Neuronal stem cell (in vitro differentiated cells): Measurements from ENCODE around the gene KCNJ6.

ENCODE experiments used
- DNase-seq: peaks from one replicate; pipeline ENCODE4 v3.0.0-alpha.2; 2013; ENCODE audit warnings: low spot score
- H2AFZ ChIP-seq: one replicate; pipeline ENCODE4 v1.6.1; 2013; ENCODE audit warnings: mild to moderate bottlenecking, low read length, inconsistent platforms
- H2AK5ac ChIP-seq: 2 replicates; pipeline ENCODE4 v1.6.1; 2013; ENCODE audit warnings: low read depth, mild to moderate bottlenecking, inconsistent platforms, low read length, moderate library complexity, mixed read lengths
- H2BK120ac ChIP-seq: 2 replicates; pipeline ENCODE4 v1.6.1; 2013; ENCODE audit warnings: low read depth, mild to moderate bottlenecking, inconsistent platforms, low read length, moderate library complexity, mixed read lengths
- H2BK12ac ChIP-seq: one replicate; pipeline ENCODE4 v1.6.1; 2013; ENCODE audit warnings: low read length, inconsistent platforms
- H2BK15ac ChIP-seq: 2 replicates; pipeline ENCODE4 v1.6.1; 2013; ENCODE audit warnings: mild to moderate bottlenecking, low read length, inconsistent platforms, mixed read lengths
- H2BK5ac ChIP-seq: one replicate; pipeline ENCODE4 v1.6.1; 2013; ENCODE audit warnings: inconsistent platforms, mild to moderate bottlenecking, low read length, moderate library complexity
- H3K14ac ChIP-seq: one replicate; pipeline ENCODE4 v1.6.1; 2013; ENCODE audit warnings: low read length, inconsistent platforms
- H3K18ac ChIP-seq: 2 replicates; pipeline ENCODE4 v1.6.1; 2013; ENCODE audit warnings: low read length, inconsistent platforms
- H3K23ac ChIP-seq: 2 replicates; pipeline ENCODE4 v1.6.1; 2013; ENCODE audit warnings: low read depth, mild to moderate bottlenecking, mixed read lengths, low read length, inconsistent platforms; ENCODE audit not compliant: poor library complexity
- H3K27ac ChIP-seq: replicated peaks from 3 replicates; pipeline ENCODE4 v1.5.1; 2013; ENCODE audit warnings: low read length, inconsistent platforms
- H3K27me3 ChIP-seq, 3 experiments: 2 replicates each; pipeline ENCODE4 v1.6.1; 2013; ENCODE audit warnings: low read length in 3 of 3, mild to moderate bottlenecking in 2 of 3, inconsistent platforms in 1 of 3, low read depth in 1 of 3, mixed read lengths in 1 of 3, moderate library complexity in 1 of 3; ENCODE audit not compliant: control insufficient read depth in 3 of 3, insufficient read depth in 3 of 3
- H3K36me3 ChIP-seq, 2 donors: replicated peaks in 1 of 2; 2 replicates each; pipeline ENCODE4 v1.6.1; 2013; ENCODE audit warnings: low read length in 2 of 2; ENCODE audit not compliant: control insufficient read depth in 2 of 2, insufficient read depth in 2 of 2
- H3K4ac ChIP-seq: 2 replicates; pipeline ENCODE4 v1.6.1; 2013; ENCODE audit warnings: inconsistent platforms, mild to moderate bottlenecking, low read length, moderate library complexity
- H3K4me1 ChIP-seq, 2 donors: 1 replicate in 1 of 2; 2 replicates in 1 of 2; pipeline ENCODE4 v1.6.1; 2013; ENCODE audit warnings: low read length in 2 of 2, low read depth in 1 of 2; ENCODE audit not compliant: control insufficient read depth in 2 of 2, insufficient read depth in 1 of 2
- H3K4me2 ChIP-seq: one replicate; pipeline ENCODE4 v1.6.1; 2013; ENCODE audit warnings: mild to moderate bottlenecking, low read length, inconsistent platforms; ENCODE audit not compliant: insufficient read depth, poor library complexity, severe bottlenecking
- H3K4me3 ChIP-seq, 2 donors: 2 replicates each; pipeline ENCODE4 v1.5.1; 2013; ENCODE audit warnings: low read length in 2 of 2, mild to moderate bottlenecking in 2 of 2, inconsistent platforms in 1 of 2, moderate library complexity in 1 of 2
- H3K79me1 ChIP-seq: one replicate; pipeline ENCODE4 v1.6.1; 2013; ENCODE audit warnings: low read depth, mild to moderate bottlenecking, inconsistent platforms, low read length, moderate library complexity
- H3K9ac ChIP-seq: one replicate; pipeline ENCODE4 v1.6.1; 2013; ENCODE audit warnings: mild to moderate bottlenecking, low read depth, low read length, inconsistent platforms; ENCODE audit not compliant: poor library complexity
- H3K9me3 ChIP-seq, 2 donors: replicated peaks in 1 of 2; 2 replicates each; pipeline versions ENCODE3 to v1.6.1; 2013; ENCODE audit warnings: low read length in 2 of 2, mild to moderate bottlenecking in 2 of 2, inconsistent platforms in 1 of 2, low read depth in 1 of 2, mixed read lengths in 1 of 2, moderate library complexity in 1 of 2; ENCODE audit not compliant: control insufficient read depth in 2 of 2, insufficient read depth in 1 of 2
- H4K8ac ChIP-seq: one replicate; pipeline ENCODE4 v1.6.1; 2013; ENCODE audit warnings: low read depth, mild to moderate bottlenecking, inconsistent platforms, low read length, moderate library complexity
- H4K91ac ChIP-seq: one replicate; pipeline ENCODE4 v1.6.1; 2013; ENCODE audit warnings: low read length, low read depth, mild to moderate bottlenecking, inconsistent platforms; ENCODE audit not compliant: poor library complexity
- WGBS, 2 donors: extraction: QIAGEN DNeasy Blood & Tissue Kit; methylation state at CpG; one replicate each; pipeline ENCODE4 v1.1.7; 2013; ENCODE audit warnings: missing lambda C conversion rate in 2 of 2, mixed read lengths in 1 of 2; ENCODE audit not compliant: insufficient read length in 2 of 2, insufficient replicate concordance in 1 of 2; ENCODE audit errors: extremely low coverage in 2 of 2; 5-methylcytosine and 5-hydroxymethylcytosine counted together

KCNJ6 gene

DNA sequence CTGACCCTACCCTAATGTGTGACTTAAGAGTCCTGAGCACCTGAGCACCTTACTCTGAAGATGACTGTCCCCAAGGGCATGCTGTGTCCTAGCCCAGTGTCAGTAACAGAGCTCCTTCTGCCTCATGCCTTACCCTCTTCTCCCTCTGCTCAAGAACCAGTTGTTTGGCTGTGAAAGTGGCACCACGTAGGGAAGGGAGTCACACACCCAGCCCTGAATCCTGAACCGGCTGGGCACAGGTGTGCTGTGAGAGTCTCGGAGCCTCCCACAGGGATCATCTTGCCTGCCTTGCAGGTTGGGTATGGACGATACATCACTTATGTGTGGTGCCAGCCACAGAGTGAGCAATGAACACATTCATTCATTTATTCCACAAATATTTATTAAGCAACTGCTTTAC is 329.1 kb downstream of the KCNJ6 start:
- Histone ChIP-seq H2BK5ac (no peak overlapping the region), H3K4ac (no peak overlapping the region), H3K79me1 (no peaks in the 10 kb centered on the region), H3K4me1 (peaks cover 0 to 4% of the 10 kb centered on the region in 2 donors), H4K91ac (no peak overlapping the region), H2BK12ac (no peak overlapping the region), H3K36me3 (no peaks in the 10 kb centered on the region), H2BK120ac (no peak overlapping the region), H3K9me3 (no peaks in the 10 kb centered on the region), H3K9ac (no peak overlapping the region), H3K18ac (no peak overlapping the region), H2AFZ (no peak overlapping the region), H3K23ac (no peak overlapping the region), H3K4me3 (peak overlapping the region in 1 of 2 donors; percentile 3), H4K8ac (no peak overlapping the region), H3K27ac (no peak overlapping the region), H3K14ac (no peak overlapping the region), H3K4me2 (no peak overlapping the region), H2AK5ac (no peak overlapping the region), H2BK15ac (no peak overlapping the region), H3K27me3 (no peaks in the 10 kb centered on the region)
- WGBS, 2 donors, result no CpG with 5 or more reads among the region's 4 CpGs
- DNase-seq, result no peak

DNA sequence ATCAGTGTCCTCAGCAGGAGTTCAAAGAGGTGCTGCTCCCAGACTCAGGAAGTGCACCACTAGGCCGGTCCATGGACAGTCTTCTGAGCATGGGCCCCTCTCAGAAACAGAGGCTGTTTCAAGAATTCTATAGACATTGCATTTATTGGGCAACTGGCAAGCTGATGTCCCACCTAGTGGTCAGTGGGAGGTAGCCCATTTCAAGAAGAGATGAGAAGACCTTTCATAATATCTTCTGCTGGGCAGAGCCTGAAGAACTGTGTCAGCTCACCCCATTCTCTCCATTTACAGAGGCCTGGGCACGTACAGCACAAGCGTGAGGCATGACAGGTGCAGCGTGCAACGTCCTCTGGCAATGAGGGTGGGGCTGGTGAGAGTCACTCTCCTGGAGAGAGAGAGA is 333.7 kb downstream of the KCNJ6 start:
- Histone ChIP-seq H3K27me3 (no peaks in the 10 kb centered on the region), H3K79me1 (no peaks in the 10 kb centered on the region), H3K9me3 (peaks cover 0 to 15% of the 10 kb centered on the region in 2 donors), H2BK5ac (no peak overlapping the region), H2BK12ac (no peak overlapping the region), H3K14ac (no peak overlapping the region), H2AFZ (peak overlapping the region; percentile 52), H3K9ac (no peak overlapping the region), H4K8ac (no peak overlapping the region), H3K4me2 (no peak overlapping the region), H2AK5ac (no peak overlapping the region), H3K23ac (no peak overlapping the region), H4K91ac (no peak overlapping the region), H3K4me3 (no peak overlapping the region), H3K27ac (no peak overlapping the region), H3K18ac (no peak overlapping the region), H3K4me1 (no peaks in the 10 kb centered on the region), H2BK120ac (no peak overlapping the region), H3K4ac (no peak overlapping the region), H3K36me3 (no peaks in the 10 kb centered on the region), H2BK15ac (no peak overlapping the region)
- no peak for DNase-seq
- no CpG with 5 or more reads among the region's 5 CpGs for WGBS, 2 donors

DNA sequence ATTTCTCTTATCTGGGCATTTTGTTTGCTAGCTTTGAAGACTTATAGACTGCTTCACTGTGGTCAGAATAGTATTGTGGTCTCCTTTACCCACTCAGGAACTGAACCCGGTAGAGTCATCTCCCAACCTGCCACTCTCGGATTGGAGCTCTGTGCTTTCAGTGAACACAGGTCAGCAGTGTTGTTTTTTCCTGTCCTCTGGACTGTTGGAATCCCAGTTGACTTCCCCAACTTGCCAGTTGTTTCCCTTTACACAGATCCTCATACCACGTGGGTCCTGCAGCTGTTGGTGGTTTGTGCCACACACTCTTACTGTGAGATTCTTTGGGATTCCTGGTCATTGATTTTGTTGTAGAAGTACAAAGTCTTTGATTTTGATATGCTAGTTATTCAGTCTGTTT is 335.6 kb downstream of the KCNJ6 start:
- no peak overlapping the region for H3K4me3 ChIP-seq
- H4K91ac ChIP-seq, result no peak overlapping the region
- no peak overlapping the region for H2AFZ ChIP-seq
- H3K27ac ChIP-seq, result no peak overlapping the region
- H3K79me1 ChIP-seq, result no peaks in the 10 kb centered on the region
- H3K4me2 ChIP-seq, result no peak overlapping the region
- H2BK12ac ChIP-seq, result no peak overlapping the region
- no peak overlapping the region for H2BK15ac ChIP-seq
- no peak overlapping the region for H4K8ac ChIP-seq
- H3K4ac ChIP-seq, result no peak overlapping the region
- no peak overlapping the region for H3K23ac ChIP-seq
- WGBS, 2 donors, result no CpG with 5 or more reads among the region's 3 CpGs
- DNase-seq, result no peak
- no peaks in the 10 kb centered on the region for H3K27me3 ChIP-seq
- peaks cover 0 to 17% of the 10 kb centered on the region in 2 donors for H3K9me3 ChIP-seq
- no peak overlapping the region for H3K18ac ChIP-seq
- no peaks in the 10 kb centered on the region for H3K36me3 ChIP-seq
- H2AK5ac ChIP-seq, result no peak overlapping the region
- no peak overlapping the region for H3K14ac ChIP-seq
- no peak overlapping the region for H3K9ac ChIP-seq
- H3K4me1 ChIP-seq, result no peaks in the 10 kb centered on the region
- no peak overlapping the region for H2BK120ac ChIP-seq
- H2BK5ac ChIP-seq, result no peak overlapping the region

DNA sequence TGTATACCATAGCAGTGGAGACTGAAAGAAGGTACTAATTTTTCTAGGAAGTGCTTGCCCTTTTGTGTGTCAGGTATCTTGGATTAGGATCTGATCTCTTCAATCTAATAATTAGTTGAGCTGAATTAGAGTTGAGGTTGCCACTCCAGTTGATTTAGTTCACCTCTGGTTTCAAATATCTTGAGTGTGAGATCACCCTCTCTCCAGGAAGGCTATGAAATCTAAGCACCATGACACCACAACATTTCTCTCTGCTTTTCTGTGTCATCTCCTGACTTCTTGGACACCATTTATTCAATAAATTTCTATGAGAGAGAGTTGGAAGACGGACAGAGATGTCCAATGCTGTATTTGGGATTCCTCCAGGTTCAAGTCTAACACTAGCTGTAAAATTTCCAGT is 336.9 kb downstream of the KCNJ6 start:
- H3K27ac ChIP-seq, result no peak overlapping the region
- H3K9me3 ChIP-seq, result peaks cover 0 to 17% of the 10 kb centered on the region in 2 donors
- no peak overlapping the region for H3K18ac ChIP-seq
- H4K91ac ChIP-seq, result no peak overlapping the region
- H3K27me3 ChIP-seq, result no peaks in the 10 kb centered on the region
- DNase-seq, result no peak
- no peaks in the 10 kb centered on the region for H3K79me1 ChIP-seq
- H2BK12ac ChIP-seq, result no peak overlapping the region
- no peak overlapping the region for H2BK15ac ChIP-seq
- WGBS, 2 donors, result no CpG with 5 or more reads among the region's 1 CpG
- no peak overlapping the region for H3K4me3 ChIP-seq
- H2AK5ac ChIP-seq, result no peak overlapping the region
- no peak overlapping the region for H3K9ac ChIP-seq
- no peak overlapping the region for H3K14ac ChIP-seq
- no peaks in the 10 kb centered on the region for H3K36me3 ChIP-seq
- H3K4me1 ChIP-seq, result no peaks in the 10 kb centered on the region
- no peak overlapping the region for H4K8ac ChIP-seq
- H3K4me2 ChIP-seq, result no peak overlapping the region
- no peak overlapping the region for H2BK120ac ChIP-seq
- no peak overlapping the region for H2AFZ ChIP-seq
- no peak overlapping the region for H3K4ac ChIP-seq
- H2BK5ac ChIP-seq, result no peak overlapping the region
- no peak overlapping the region for H3K23ac ChIP-seq
